Activated B cell treated with CpG ODN at 0.5 μM for 24 hours (primary cell): Measurements from ENCODE around the gene IRF1. TPM values are rescaled to one million over a fixed set of nuclear protein-coding genes. Genes with fewer than 3 reads are reported as not detected.

Experiments
- ATAC-seq: fragments of 200-7000 bp; cut with Tn5 transposase; one replicate; pipeline ENCODE4 v1.10.0; 2021; ENCODE audit warnings: low read depth, mild to moderate bottlenecking, moderate library complexity
- CTCF ChIA-PET: fragments of 350-600 bp; sonication (Branson Sonifier 250); formaldehyde crosslinking; loops from one replicate; lab custom pipeline; 2021; ENCODE audit warnings: antibody characterized with exemption; lab: Charles Lee
- POLR2A ChIA-PET: fragments of 350-600 bp; sonication (Branson Sonifier 250); formaldehyde crosslinking; loops from one replicate; lab custom pipeline; 2021; ENCODE audit warnings: antibody characterized with exemption; lab: Charles Lee
- DNase-seq: peaks from one replicate; pipeline ENCODE4 v3.0.0; 2022
- H3K27ac Mint-ChIP-seq: one replicate; pipeline ENCODE4 v1.8.0; 2020; ENCODE audit warnings: mixed read lengths
- H3K27me3 Mint-ChIP-seq: one replicate; pipeline ENCODE4 v1.8.0; 2021; ENCODE audit warnings: mixed read lengths
- H3K36me3 Mint-ChIP-seq: one replicate; pipeline ENCODE4 v1.8.0; 2021; ENCODE audit warnings: low read depth, mixed read lengths
- H3K4me1 Mint-ChIP-seq: one replicate; pipeline ENCODE4 v1.8.0; 2021; ENCODE audit warnings: mixed read lengths
- H3K4me3 Mint-ChIP-seq: one replicate; pipeline ENCODE4 v1.8.0; 2020; ENCODE audit warnings: mild to moderate bottlenecking, mixed read lengths
- H3K9me3 Mint-ChIP-seq: one replicate; pipeline ENCODE4 v1.8.0; 2020; ENCODE audit warnings: mixed read lengths
- CTCF ChIP-seq: fragments of 200-600 bp; IDR thresholded peaks from one replicate; pipeline ENCODE4 v1.8.0; 2022; ENCODE audit warnings: antibody characterized with exemption, mild to moderate bottlenecking
- intact Hi-C: fragments of 100-400 bp; cut with micrococcal nuclease; formaldehyde crosslinking; loops from one replicate; pipeline ENCODE4 v1.15.1; 2024
- total RNA-seq: library from RNA; stranded (reverse); gene quantifications from 2 replicates; pipeline ENCODE4 v1.2.3, GENCODE V29; 2022

IRF1 gene
- total RNA-seq, 1 donor from 2014 or later = 134 TPM

GRCh38 chr5:132456987-132457361, 33.6 kb downstream of the IRF1 start:
- H3K4me3 Mint-ChIP-seq = peak overlapping the region; percentile 75
- TF ChIP-seq CTCF = no peak
- POLR2A ChIA-PET = interaction anchor here (0.8 to 8.2 kb wide), 15 partner anchors 9 to 88 kb away, joined by 3 to 164 read pairs (median 22); partner anchors contain the start of genes IRF1 and SLC22A5
- H3K9me3 Mint-ChIP-seq = no peaks in the 10 kb centered on the region
- CTCF ChIA-PET = interaction anchor here (0.9 to 5.1 kb wide), 10 partner anchors 10 to 48 kb away, joined by 3 to 27 read pairs (median 4); partner anchors contain the start of gene IRF1
- H3K36me3 Mint-ChIP-seq = peaks cover 21% of the 10 kb centered on the region
- DNase-seq = no peak
- peak; percentile 43 for ATAC-seq
- H3K27ac Mint-ChIP-seq = peak overlapping the region; percentile 99
- intact Hi-C loops = loop anchor here (1.0 to 2.0 kb wide), 4 partner anchors 9 to 33 kb away; partner anchors contain the start of gene IRF1
- H3K4me1 Mint-ChIP-seq = peaks cover 96% of the 10 kb centered on the region
- no peaks in the 10 kb centered on the region for H3K27me3 Mint-ChIP-seq

- no peak for TF ChIP-seq CTCF
- CTCF ChIA-PET = interaction anchor here (0.9 to 5.1 kb wide), 9 partner anchors 10 to 47 kb away, joined by 3 to 27 read pairs (median 6); partner anchors contain the start of gene IRF1
- peak; percentile 78 for ATAC-seq
- H3K9me3 Mint-ChIP-seq = no peaks in the 10 kb centered on the region
- peaks cover 92% of the 10 kb centered on the region for H3K4me1 Mint-ChIP-seq
- POLR2A ChIA-PET = interaction anchor here (0.8 to 8.2 kb wide), 14 partner anchors 9 to 87 kb away, joined by 3 to 164 read pairs (median 26); partner anchors contain the start of genes IRF1 and SLC22A5
- peak overlapping the region; percentile 99 for H3K27ac Mint-ChIP-seq
- intact Hi-C loops = loop anchor here (1.0 to 2.0 kb wide), 4 partner anchors 8 to 34 kb away; partner anchors contain the start of gene IRF1
- no peaks in the 10 kb centered on the region for H3K27me3 Mint-ChIP-seq
- DNase-seq = peak; percentile 56
- H3K4me3 Mint-ChIP-seq = peak overlapping the region; percentile 75
- peaks cover 23% of the 10 kb centered on the region for H3K36me3 Mint-ChIP-seq
Measured at GRCh38 chr5:132456296-132456986, 34.1 kb downstream of the IRF1 start.

- CTCF ChIA-PET = interaction anchor here (1.0 to 5.1 kb wide), 5 partner anchors 11 to 35 kb away, joined by 4 to 27 read pairs (median 7); partner anchors contain the start of gene IRF1
Measured at GRCh38 chr5:132455614-132456115, 34.9 kb downstream of the IRF1 start.

GRCh38 chr5:132454361-132454760, 36.2 kb downstream of the IRF1 start:
- intact Hi-C loops = no loop called here
- Mint-ChIP-seq H3K36me3 (peaks cover 40% of the 10 kb centered on the region), H3K4me3 (no peak overlapping the region)

More at GRCh38 chr5:132455614-132456115, 34.9 kb downstream of the IRF1 start:
- H3K4me1 Mint-ChIP-seq = peaks cover 85% of the 10 kb centered on the region
- DNase-seq (no peak), ATAC-seq (no peak)
- POLR2A ChIA-PET = interaction anchor here (1.2 to 8.2 kb wide), 12 partner anchors 8 to 45 kb away, joined by 3 to 164 read pairs (median 32); partner anchors contain the start of gene IRF1
- peak overlapping the region; percentile 99 for H3K27ac Mint-ChIP-seq
- H3K36me3 Mint-ChIP-seq = peaks cover 30% of the 10 kb centered on the region
- no peaks in the 10 kb centered on the region for H3K27me3 Mint-ChIP-seq
- peak overlapping the region; percentile 75 for H3K4me3 Mint-ChIP-seq
- H3K9me3 Mint-ChIP-seq = no peaks in the 10 kb centered on the region
- intact Hi-C loops = loop anchor here (1.0 to 2.0 kb wide), 4 partner anchors 7 to 35 kb away; partner anchors contain the start of gene IRF1
- no peak for TF ChIP-seq CTCF

More at GRCh38 chr5:132454361-132454760, 36.2 kb downstream of the IRF1 start:
- ATAC-seq (no peak), DNase-seq (no peak)
- Mint-ChIP-seq H3K4me1 (peaks cover 72% of the 10 kb centered on the region), H3K27ac (peak overlapping the region; percentile 69), H3K27me3 (no peaks in the 10 kb centered on the region), H3K9me3 (no peaks in the 10 kb centered on the region)
- TF ChIP-seq CTCF = no peak
- CTCF ChIA-PET = interaction anchor here (0.7 to 5.1 kb wide), 5 partner anchors 10 to 36 kb away, joined by 3 to 20 read pairs (median 4); partner anchors contain the start of gene IRF1
- POLR2A ChIA-PET = interaction anchor here (0.9 to 8.2 kb wide), 9 partner anchors 10 to 43 kb away, joined by 3 to 164 read pairs (median 5); partner anchors contain the start of gene IRF1
